ENCODE data around the gene VSX2.

Gene VSX2

DNA sequence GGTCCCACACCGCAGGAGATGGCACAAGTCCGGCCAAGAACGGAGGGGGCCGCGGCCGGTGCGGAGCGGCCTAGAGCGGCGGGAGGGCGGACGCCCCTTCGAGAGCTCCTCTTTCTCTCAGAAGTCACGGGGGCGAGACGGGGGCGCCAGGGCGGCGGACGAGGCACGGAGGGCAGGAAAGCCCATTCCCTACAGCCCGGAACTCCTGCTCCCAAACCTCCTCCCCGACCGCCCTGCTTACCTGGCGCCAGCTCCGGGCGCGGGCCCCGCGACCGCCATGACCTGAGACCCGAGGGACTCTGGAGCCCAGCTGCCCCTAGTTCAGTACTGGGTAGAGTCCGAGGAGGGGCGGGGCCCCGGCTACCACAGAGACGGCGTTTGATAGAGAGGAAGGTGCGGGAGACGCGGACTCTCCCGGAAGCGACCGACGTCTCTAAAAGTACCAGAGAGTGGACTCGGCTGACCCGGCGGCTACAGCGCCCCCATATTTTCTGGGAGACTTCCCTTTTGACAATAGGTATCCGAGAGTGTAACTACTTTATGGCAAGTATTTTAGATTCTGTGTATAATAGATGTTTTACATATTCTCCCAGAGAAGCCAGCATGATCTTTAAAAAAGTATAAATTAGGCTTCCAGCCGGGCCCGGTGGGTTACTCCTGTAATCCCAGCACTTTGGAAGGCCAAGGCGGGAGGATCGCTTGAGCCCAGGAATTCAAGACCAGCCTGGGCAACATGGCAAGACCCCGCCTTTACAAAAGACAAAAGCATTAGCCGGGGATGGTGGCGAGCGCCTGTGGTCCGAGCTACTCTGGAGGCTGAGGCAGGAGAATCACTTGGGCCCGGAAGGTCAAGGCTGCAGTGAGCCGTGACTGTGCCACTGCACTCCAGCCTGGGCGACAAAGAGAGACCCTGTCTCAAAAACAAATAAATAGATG, 63.7 kb downstream of the VSX2 start, which contains the start of gene ABCD4:
TSS of gene ABCD4 (minus strand) at position 301 of the 936 bp plus-strand sequence. CDS start at position 279, 22 bp downstream.
- peak; percentile 94 for DNase-seq

DNA sequence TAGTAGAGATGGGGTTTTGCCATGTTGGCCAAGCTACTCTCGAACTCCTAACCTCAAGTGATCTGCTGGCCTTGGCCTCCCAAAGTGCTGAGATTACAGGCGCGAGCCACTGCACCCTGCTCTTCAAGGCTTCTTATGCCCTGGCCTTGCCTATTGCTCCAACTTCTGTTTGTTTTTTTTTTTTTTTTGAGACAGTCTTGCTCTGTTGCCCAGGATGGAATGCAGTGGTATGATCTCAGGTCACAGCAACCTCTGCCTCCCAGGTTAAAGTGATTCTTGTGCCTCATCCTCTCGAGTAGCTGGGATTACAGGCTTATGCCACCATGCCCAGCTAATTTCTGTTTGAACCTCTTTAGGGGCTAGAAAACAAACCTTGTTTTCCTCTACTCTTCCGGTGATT, 69.4 kb downstream of the VSX2 start:
- DNase-seq: no peak

DNA sequence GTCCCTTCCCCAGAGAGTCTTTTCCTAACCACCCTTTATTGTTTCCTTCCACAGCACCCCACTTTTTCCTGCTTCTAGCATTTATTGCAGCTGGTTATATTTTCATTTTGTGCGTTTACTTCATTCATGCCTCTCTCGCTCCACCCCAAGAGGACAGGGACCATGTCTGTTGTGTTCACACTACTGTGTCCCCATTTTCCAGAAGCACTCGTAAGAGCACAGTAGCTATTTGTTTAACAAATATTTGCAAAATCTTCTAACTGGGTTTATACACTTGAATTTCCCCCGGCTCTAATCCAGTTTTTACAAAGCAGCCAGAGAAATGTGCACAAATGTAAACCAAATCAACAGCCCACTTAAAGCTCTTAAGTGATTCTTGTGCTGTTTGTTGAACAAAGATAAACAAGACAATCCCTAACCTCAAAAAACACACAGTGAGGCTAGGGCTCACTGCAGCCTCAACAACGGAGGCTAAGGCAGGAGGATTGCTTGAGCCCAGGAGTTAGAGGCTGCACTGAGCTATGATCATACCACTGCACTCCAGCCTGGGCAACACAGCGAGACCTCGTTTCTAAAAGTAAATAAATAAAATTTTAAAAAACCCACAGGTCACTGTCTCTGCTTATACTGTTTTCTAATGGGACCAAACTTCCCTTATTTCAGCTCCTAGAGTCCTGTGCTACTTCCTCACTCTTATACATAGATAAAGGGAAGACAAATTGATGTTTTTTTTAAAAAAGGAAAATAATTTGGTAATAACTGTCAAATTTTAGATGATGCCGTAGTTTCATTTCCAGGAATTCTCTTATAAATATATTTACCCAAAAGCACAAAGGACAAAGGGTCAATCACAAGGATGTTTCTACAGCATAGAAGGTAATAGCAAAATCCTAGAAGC, 70.1 kb downstream of the VSX2 start:
- DNase-seq: no peak

DNA sequence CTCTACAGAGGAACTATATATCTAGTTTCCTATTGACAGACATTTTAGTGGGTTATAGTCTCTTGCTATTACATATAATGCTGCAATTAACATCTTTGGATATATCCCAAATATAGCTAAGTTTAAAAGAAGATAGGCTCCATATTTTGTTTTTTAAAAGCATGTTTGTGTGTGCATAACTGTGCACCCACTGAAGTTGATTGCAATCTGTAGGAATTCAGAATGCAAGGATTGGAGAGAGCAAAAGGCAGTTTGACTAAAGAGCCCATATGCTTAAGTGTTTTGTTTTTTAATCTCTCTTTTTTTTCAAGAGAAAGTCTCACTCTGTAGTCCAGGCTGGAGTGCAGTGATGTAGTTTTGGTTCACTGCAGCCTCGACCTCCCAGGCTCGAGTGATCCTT, 72.9 kb downstream of the VSX2 start:
- no peak for DNase-seq

Data from activated effector memory CD4-positive, alpha-beta T cell treated with anti-CD3 and anti-CD28 coated beads, Interleukin-2, amount 50 U/mL, for 16 hours (primary cell).